Measurements from ENCODE around the gene NEK6. TPM values are rescaled to one million over a fixed set of nuclear protein-coding genes. Genes with fewer than 3 reads are reported as not detected.

The NEK6 gene
- total RNA-seq, 2 experiments from 2014 or later = 5.6 to 16.4 TPM

- H3K4me3 ChIP-seq (ENCODE audit: low read depth, low read length, poor library complexity, severe bottlenecking) = no peak overlapping the region
- CTCF ChIA-PET (ENCODE audit: unreplicated experiment) = no interaction called here
- no peak overlapping the region for H3K27ac ChIP-seq (ENCODE audit: low read depth, low read length, poor library complexity, severe bottlenecking)
- POLR2A ChIA-PET = interaction anchor here (0.7 to 1.5 kb wide), 2 partner anchors 9 to 14 kb away, joined by 3 to 4 read pairs; no protein-coding TSS in a partner anchor
- H2AFZ ChIP-seq (ENCODE audit: low read length) = no peak overlapping the region
- H3K9me3 ChIP-seq (ENCODE audit: low read length) = no peaks in the 10 kb centered on the region
- H3K4me1 ChIP-seq (ENCODE audit: insufficient read depth, low read length, poor library complexity, severe bottlenecking) = peaks cover 22% of the 10 kb centered on the region
- no peaks in the 10 kb centered on the region for H3K36me3 ChIP-seq (ENCODE audit: insufficient read depth, low read length)
- BruUV-seq (replicated peaks) = no TSS peak
- DNase-seq (ENCODE audit: low spot score) = no peak
- intact Hi-C loops (cut with micrococcal nuclease; ENCODE audit: unreplicated experiment) = no loop called here
- TF ChIP-seq, protein P1, sequence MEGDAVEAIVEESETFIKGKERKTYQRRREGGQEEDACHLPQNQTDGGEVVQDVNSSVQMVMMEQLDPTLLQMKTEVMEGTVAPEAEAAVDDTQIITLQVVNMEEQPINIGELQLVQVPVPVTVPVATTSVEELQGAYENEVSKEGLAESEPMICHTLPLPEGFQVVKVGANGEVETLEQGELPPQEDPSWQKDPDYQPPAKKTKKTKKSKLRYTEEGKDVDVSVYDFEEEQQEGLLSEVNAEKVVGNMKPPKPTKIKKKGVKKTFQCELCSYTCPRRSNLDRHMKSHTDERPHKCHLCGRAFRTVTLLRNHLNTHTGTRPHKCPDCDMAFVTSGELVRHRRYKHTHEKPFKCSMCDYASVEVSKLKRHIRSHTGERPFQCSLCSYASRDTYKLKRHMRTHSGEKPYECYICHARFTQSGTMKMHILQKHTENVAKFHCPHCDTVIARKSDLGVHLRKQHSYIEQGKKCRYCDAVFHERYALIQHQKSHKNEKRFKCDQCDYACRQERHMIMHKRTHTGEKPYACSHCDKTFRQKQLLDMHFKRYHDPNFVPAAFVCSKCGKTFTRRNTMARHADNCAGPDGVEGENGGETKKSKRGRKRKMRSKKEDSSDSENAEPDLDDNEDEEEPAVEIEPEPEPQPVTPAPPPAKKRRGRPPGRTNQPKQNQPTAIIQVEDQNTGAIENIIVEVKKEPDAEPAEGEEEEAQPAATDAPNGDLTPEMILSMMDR (conservative IDR thresholded peaks at IDR 0.05; ENCODE audit: low read length) = no peak
- no peak for TF ChIP-seq EZH2phosphoT487 (IDR thresholded peaks at IDR 0.05; ENCODE audit: borderline replicate concordance, low read depth, low read length)
- no peaks in the 10 kb centered on the region for H3K9me2 ChIP-seq (ENCODE audit: insufficient read depth, low read length)
- H3K4me2 ChIP-seq (ENCODE audit: low read length) = no peak overlapping the region
- no peaks in the 10 kb centered on the region for H3K79me2 ChIP-seq (ENCODE audit: insufficient read depth, low read depth, low read length)
- no peaks in the 10 kb centered on the region for H4K20me1 ChIP-seq (ENCODE audit: insufficient read depth, low read length)
These were observed 19.1 kb upstream of the NEK6 start for GRCh38 chr9:124238546-124239140.

DNA sequence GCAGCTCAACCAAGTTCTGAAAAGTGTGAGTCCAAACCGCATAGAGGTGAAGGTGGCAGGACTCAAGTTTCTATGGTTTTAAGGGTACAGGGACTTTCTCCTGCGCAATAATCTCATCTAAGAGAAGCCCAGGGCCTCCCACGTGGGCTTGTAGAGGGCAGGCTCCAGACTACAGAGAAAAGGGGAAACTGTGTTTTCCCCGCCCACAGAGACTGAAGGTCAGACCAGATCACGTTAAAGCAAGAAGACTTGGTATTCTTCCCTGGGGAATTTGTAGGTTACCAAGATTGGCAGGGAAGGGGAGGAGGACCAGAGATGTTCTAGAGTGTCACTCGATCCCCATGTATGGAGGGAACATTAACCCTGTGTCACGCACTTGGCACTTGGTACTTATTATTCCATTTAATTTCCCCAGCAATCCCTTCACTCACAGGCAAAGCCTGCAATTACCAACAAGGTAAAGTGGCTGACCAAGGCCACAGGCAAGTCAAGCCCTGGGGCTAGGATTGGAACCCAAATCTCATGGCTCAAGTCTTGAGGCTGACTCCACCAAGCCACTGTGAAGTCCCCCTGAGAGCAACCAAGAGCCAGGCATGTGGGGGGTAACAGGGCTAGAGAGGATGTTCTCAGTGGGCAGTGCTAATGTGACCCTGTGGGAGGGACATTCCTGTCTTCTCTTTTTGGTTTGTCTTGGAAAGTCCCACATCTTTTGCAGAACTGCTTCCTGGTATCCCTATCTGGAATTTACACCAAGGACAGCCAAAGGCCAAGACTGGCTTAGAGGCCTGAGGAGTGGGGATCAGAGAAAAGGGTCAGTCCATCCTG, 18.3 kb upstream of the NEK6 start:
- intact Hi-C loops (cut with micrococcal nuclease; ENCODE audit: unreplicated experiment) = no loop called here

More for the DNA sequence above, 18.3 kb upstream of the NEK6 start:
- BruUV-seq (replicated peaks) = no TSS peak
- Histone ChIP-seq H3K9me3 (ENCODE audit: low read length) (no peaks in the 10 kb centered on the region), H3K4me3 (ENCODE audit: low read depth, low read length, poor library complexity, severe bottlenecking) (no peak overlapping the region), H3K36me3 (ENCODE audit: insufficient read depth, low read length) (no peaks in the 10 kb centered on the region), H3K4me2 (ENCODE audit: low read length) (no peak overlapping the region), H3K9me2 (ENCODE audit: insufficient read depth, low read length) (no peaks in the 10 kb centered on the region), H3K27ac (ENCODE audit: low read depth, low read length, poor library complexity, severe bottlenecking) (no peak overlapping the region), H2AFZ (ENCODE audit: low read length) (0 out of 2 replicates have a peak overlapping the region, but pooled peaks have one; percentile 4), H3K4me1 (ENCODE audit: insufficient read depth, low read length, poor library complexity, severe bottlenecking) (peaks cover 22% of the 10 kb centered on the region), H4K20me1 (ENCODE audit: insufficient read depth, low read length) (no peaks in the 10 kb centered on the region), H3K79me2 (ENCODE audit: insufficient read depth, low read depth, low read length) (no peaks in the 10 kb centered on the region)
- TF ChIP-seq, protein P1 (conservative IDR thresholded peaks at IDR 0.05; ENCODE audit: low read length) = no peak
- TF ChIP-seq EZH2phosphoT487 (IDR thresholded peaks at IDR 0.05; ENCODE audit: borderline replicate concordance, low read depth, low read length) = no peak
- no peak for DNase-seq (ENCODE audit: low spot score)
- ChIA-PET CTCF (ENCODE audit: unreplicated experiment) (no interaction called here), POLR2A (interaction anchor here (1.5 kb wide), 1 partner anchor 8 kb away, joined by 4 read pairs; no protein-coding TSS in a partner anchor)
